H1 (cell line): Measurements from ENCODE around the gene FBN3. TPM values are rescaled to one million over a fixed set of nuclear protein-coding genes. Genes with fewer than 3 reads are reported as not detected.

Source experiments
- CTCF ChIA-PET: fragments of 300-600 bp; sonication (Branson Sonifier 250); formaldehyde crosslinking; loops from one replicate; lab custom pipeline; 2021; ENCODE audit not compliant: partially characterized antibody; lab: Charles Lee
- POLR2A ChIA-PET: fragments of 300-600 bp; sonication (Branson Sonifier 250); formaldehyde crosslinking; loops from one replicate; lab custom pipeline; 2021; ENCODE audit warnings: inconsistent platforms; ENCODE audit not compliant: partially characterized antibody; lab: Charles Lee
- DNase-seq, 2 experiments: peaks; one replicate each; pipeline versions ENCODE4 v3.0.0 to v3.0.0-alpha.2; 2010 to 2022; ENCODE audit warnings: low spot score in 2 of 2, low read depth in 1 of 2, mixed read lengths in 1 of 2
- FAIRE-seq: peaks from 2 replicates; lab custom pipeline; 2011; peaks lifted over from hg19 to GRCh38; lab: Jason Lieb, UNC
- H2AFZ ChIP-seq: 2 replicates; pipeline ENCODE4 v1.8.1; 2012; ENCODE audit warnings: low read length, inconsistent platforms
- H2AK5ac ChIP-seq: 2 replicates; pipeline ENCODE4 v1.6.1; 2013; ENCODE audit warnings: low read depth, low read length
- H2BK120ac ChIP-seq: replicated peaks from 2 replicates; pipeline ENCODE3; 2013; ENCODE audit warnings: low read depth, low read length, inconsistent platforms
- H2BK12ac ChIP-seq: 2 replicates; pipeline ENCODE4 v1.6.1; 2013; ENCODE audit warnings: low read depth, low read length
- H2BK15ac ChIP-seq: 2 replicates; pipeline ENCODE4 v1.6.1; 2013; ENCODE audit warnings: low read length
- H2BK20ac ChIP-seq: 2 replicates; pipeline ENCODE4 v1.6.1; 2013; ENCODE audit warnings: low read length
- H2BK5ac ChIP-seq: 2 replicates; pipeline ENCODE4 v1.6.1; 2013; ENCODE audit warnings: low read depth, low read length
- H3K14ac ChIP-seq: 2 replicates; pipeline ENCODE4 v1.6.1; 2013; ENCODE audit warnings: inconsistent platforms; ENCODE audit not compliant: insufficient read length
- H3K18ac ChIP-seq: 2 replicates; pipeline ENCODE4 v1.6.1; 2013; ENCODE audit warnings: low read length; ENCODE audit errors: extremely low read depth
- H3K23ac ChIP-seq: 2 replicates; pipeline ENCODE4 v1.6.1; 2013; ENCODE audit warnings: inconsistent platforms; ENCODE audit not compliant: insufficient read length
- H3K23me2 ChIP-seq: 2 replicates; pipeline ENCODE4 v1.6.1; 2013; ENCODE audit warnings: low read depth, low read length
- H3K27ac ChIP-seq: 2 replicates; pipeline ENCODE4 v1.6.1; 2011; ENCODE audit warnings: low read depth, low read length, inconsistent platforms
- H3K27me3 ChIP-seq, 4 experiments: replicated peaks in 1 of 4; 1 replicate in 1 of 4; 2 replicates in 3 of 4; pipeline versions ENCODE4 v1.6.1 to v1.8.1; 2011 to 2013; ENCODE audit warnings: low read length in 3 of 4, mild to moderate bottlenecking in 3 of 4, inconsistent platforms in 2 of 4, mixed read lengths in 2 of 4, moderate library complexity in 1 of 4; ENCODE audit not compliant: control insufficient read depth in 3 of 4, insufficient read depth in 3 of 4; ENCODE audit errors: extremely low read depth in 1 of 4
- H3K36me3 ChIP-seq, 4 experiments: 2 replicates each; pipeline versions ENCODE4 v1.6.1 to v1.8.1; 2011 to 2013; ENCODE audit warnings: mild to moderate bottlenecking in 4 of 4, low read length in 3 of 4, moderate library complexity in 2 of 4, control low read depth in 1 of 4, inconsistent platforms in 1 of 4; ENCODE audit not compliant: insufficient read depth in 4 of 4, control insufficient read depth in 2 of 4
- H3K4ac ChIP-seq: replicated peaks from 2 replicates; pipeline ENCODE3; 2013; ENCODE audit warnings: low read length, low read depth, mixed read lengths, inconsistent platforms; ENCODE audit not compliant: insufficient read length
- H3K4me1 ChIP-seq, 4 experiments: replicated peaks in 1 of 4; 1 replicate in 1 of 4; 2 replicates in 3 of 4; pipeline versions ENCODE4 v1.6.1 to v1.8.1; 2011 to 2013; ENCODE audit warnings: low read length in 3 of 4, inconsistent platforms in 2 of 4, mixed read lengths in 1 of 4; ENCODE audit not compliant: insufficient read depth in 4 of 4, control insufficient read depth in 3 of 4
- H3K4me2 ChIP-seq, 2 experiments: 2 replicates each; pipeline versions ENCODE4 v1.6.1 to v1.8.1; 2011 to 2013; ENCODE audit warnings: low read depth in 2 of 2, low read length in 2 of 2, control low read depth in 1 of 2, inconsistent platforms in 1 of 2, mild to moderate bottlenecking in 1 of 2; ENCODE audit not compliant: insufficient read depth in 1 of 2
- H3K4me3 ChIP-seq, 4 experiments: fragments of 200-600, 300-600 bp in 1 of 4; sonication (generic), shearing (Covaris generic), sonication (Bioruptor Twin) in 1 of 4; 2 replicates each; pipeline versions ENCODE4 v1.5.1 to v1.8.1; 2011 to 2016; ENCODE audit warnings: low read length in 4 of 4, low read depth in 3 of 4, control low read depth in 2 of 4, inconsistent platforms in 2 of 4, mild to moderate bottlenecking in 2 of 4, mixed read lengths in 1 of 4, moderate library complexity in 1 of 4; ENCODE audit not compliant: insufficient read depth in 2 of 4; ENCODE audit errors: extremely low read depth in 1 of 4
- H3K56ac ChIP-seq: replicated peaks from 2 replicates; pipeline ENCODE3; 2013; ENCODE audit warnings: low read depth, mild to moderate bottlenecking, mixed read lengths, low read length, inconsistent platforms; ENCODE audit not compliant: insufficient read length
- H3K79me1 ChIP-seq: 2 replicates; pipeline ENCODE4 v1.6.1; 2013; ENCODE audit warnings: low read depth, low read length, control low read depth
- H3K79me2 ChIP-seq, 2 experiments: 2 replicates each; pipeline versions ENCODE4 v1.6.1 to v1.8.1; 2012 to 2013; ENCODE audit warnings: low read length in 2 of 2, mild to moderate bottlenecking in 2 of 2, inconsistent platforms in 1 of 2; ENCODE audit not compliant: insufficient read depth in 2 of 2, control insufficient read depth in 1 of 2
- H3K9ac ChIP-seq, 4 experiments: replicated peaks in 1 of 4; 1 replicate in 1 of 4; 2 replicates in 3 of 4; pipeline versions ENCODE4 v1.6.1 to v1.8.1; 2011 to 2013; ENCODE audit warnings: low read depth in 3 of 4, low read length in 3 of 4, control low read depth in 2 of 4, mild to moderate bottlenecking in 2 of 4, moderate library complexity in 2 of 4, inconsistent platforms in 1 of 4; ENCODE audit errors: extremely low read depth in 1 of 4
- H3K9me3 ChIP-seq, 2 experiments: 2 replicates each; pipeline versions ENCODE4 v1.6.1 to v1.8.1; 2012 to 2013; ENCODE audit warnings: mild to moderate bottlenecking in 2 of 2, moderate library complexity in 2 of 2, control low read depth in 1 of 2, inconsistent platforms in 1 of 2, low read depth in 1 of 2, low read length in 1 of 2, mixed read lengths in 1 of 2; ENCODE audit not compliant: insufficient read depth in 2 of 2
- H4K20me1 ChIP-seq, 2 experiments: replicated peaks in 1 of 2; 2 replicates each; pipeline versions ENCODE3 to v1.8.1; 2011 to 2013; ENCODE audit warnings: inconsistent platforms in 2 of 2, low read length in 2 of 2, mild to moderate bottlenecking in 1 of 2; ENCODE audit not compliant: insufficient read depth in 2 of 2, control insufficient read depth in 1 of 2
- H4K5ac ChIP-seq: 2 replicates; pipeline ENCODE4 v1.6.1; 2013; ENCODE audit warnings: low read length, low read depth, mixed read lengths, inconsistent platforms; ENCODE audit not compliant: insufficient read length
- H4K8ac ChIP-seq: 2 replicates; pipeline ENCODE4 v1.8.0; 2013; ENCODE audit warnings: mild to moderate bottlenecking, moderate library complexity, low read length, inconsistent platforms; ENCODE audit not compliant: insufficient read depth; ENCODE audit errors: extremely low read depth
- H4K91ac ChIP-seq: replicated peaks from 2 replicates; pipeline ENCODE3; 2013; ENCODE audit warnings: low read length, mixed read lengths, inconsistent platforms; ENCODE audit not compliant: insufficient read length
- ATF2 ChIP-seq: IDR thresholded peaks from 2 replicates; pipeline ENCODE4 v1.6.1; 2012; ENCODE audit warnings: low read length, inconsistent platforms
- ATF3 ChIP-seq: IDR thresholded peaks from 2 replicates; pipeline ENCODE4 v1.6.1; 2011; ENCODE audit warnings: low read depth, mild to moderate bottlenecking, low read length; ENCODE audit not compliant: insufficient read depth
- CEBPB ChIP-seq: IDR thresholded peaks from 2 replicates; pipeline ENCODE4 v1.6.1; 2012; ENCODE audit warnings: low read depth, low read length
- PHF8 ChIP-seq: fragments of 200-600 bp; sonication (generic); conservative IDR thresholded peaks from 2 replicates; pipeline ENCODE4 v1.7.1; 2012; ENCODE audit warnings: low read depth, mild to moderate bottlenecking, inconsistent platforms, low read length, moderate library complexity
- RAD21 ChIP-seq, 2 experiments: IDR thresholded peaks in 1 of 2; conservative IDR thresholded peaks in 1 of 2; 2 replicates each; pipeline ENCODE4 v1.6.1; 2011; ENCODE audit warnings: low read depth in 2 of 2, low read length in 2 of 2, improper control_type of control experiment in 1 of 2, inconsistent platforms in 1 of 2, mild to moderate bottlenecking in 1 of 2, moderate library complexity in 1 of 2
- SP1 ChIP-seq: IDR thresholded peaks from 2 replicates; pipeline ENCODE4 v1.6.1; 2011; ENCODE audit warnings: low read depth, low read length
- SP2 ChIP-seq: IDR thresholded peaks from 2 replicates; pipeline ENCODE4 v1.6.1; 2012; ENCODE audit warnings: mild to moderate bottlenecking, low read length, inconsistent platforms
- ZNF274 ChIP-seq: IDR thresholded peaks from 2 replicates; pipeline ENCODE4 v1.7.0; 2012; ENCODE audit warnings: low read length, borderline replicate concordance; ENCODE audit errors: extremely low read depth
- WGBS, 2 experiments: shearing (Covaris generic) in 1 of 2; methylation state at CpG; one replicate each; pipeline versions ENCODE4 v1.1.6 to v1.1.7; 2013 to 2015; ENCODE audit warnings: low lambda C conversion rate in 2 of 2, mixed read lengths in 2 of 2, inconsistent platforms in 1 of 2, low coverage in 1 of 2, missing lambda C conversion rate in 1 of 2; ENCODE audit not compliant: insufficient replicate concordance in 2 of 2, insufficient coverage in 1 of 2, insufficient read length in 1 of 2; ENCODE audit errors: extremely low coverage in 1 of 2, missing lambda C conversion rate in 1 of 2; 5-methylcytosine and 5-hydroxymethylcytosine counted together
- polyA plus RNA-seq, 7 experiments: library from polyadenylated mRNA; depleted of rRNA in 3 of 7; stranded (reverse) in 5 of 7; unstranded in 2 of 7; fragments of >200 nt in 5 of 7; fragments of 200-250 nt in 2 of 7; gene quantifications; 1 replicate in 5 of 7; 2 replicates in 1 of 7; 4 replicates in 1 of 7; pipeline versions ENCODE4 v1.2.1 to v1.2.3, GENCODE V29; 2011 to 2013; ENCODE audit warnings: missing spikeins in 2 of 7, mixed read lengths in 2 of 7
- total RNA-seq: library from RNA; stranded (reverse); fragmentation: NEBNext Ultra II Directional; extraction: Animal tissue kit (Norgen Biotek cat#: 25700); gene quantifications from 2 replicates; pipeline ENCODE4 v1.2.1, GENCODE V29; 2021

FBN3 gene
- total and polyA plus RNA-seq, 2 of the 8 experiments (the other 6 are each of a cell fraction or from before 2014, with no cell fraction given), result 37.1 to 38.7 TPM

- Histone ChIP-seq H3K27ac (no peak overlapping the region), H3K4ac (no peak overlapping the region), H3K56ac (no peak overlapping the region), H2BK20ac (no peak overlapping the region), H3K9ac (peak overlapping the region in 1 of 4 experiments; percentile 57; a peak in 4 of 7 replicates), H4K8ac (no peak overlapping the region), H3K18ac (no peak overlapping the region), H3K4me1 (peaks cover 0 to 24% (median 13%) of the 10 kb centered on the region in 4 experiments; a peak in 6 of 7 replicates), H3K23me2 (no peaks in the 10 kb centered on the region; the same call in 1 of the 2 replicates), H3K14ac (no peak overlapping the region), H3K9me3 (no peaks in the 10 kb centered on the region), H2BK5ac (no peak overlapping the region), H3K79me1 (peaks cover 6% of the 10 kb centered on the region), H3K36me3 (no peaks in the 10 kb centered on the region), H3K4me2 (peak overlapping the region; percentile 48 to 62), H2BK120ac (no peak overlapping the region), H3K23ac (no peak overlapping the region), H2AK5ac (no peak overlapping the region), H3K79me2 (peaks cover 0 to 19% of the 10 kb centered on the region in 2 experiments; a peak in 1 of 4 replicates), H4K20me1 (no peaks in the 10 kb centered on the region), H2BK15ac (no peak overlapping the region), H2BK12ac (no peak overlapping the region), H4K91ac (no peak overlapping the region), H3K27me3 (no peaks in the 10 kb centered on the region), H2AFZ (no peak overlapping the region), H4K5ac (no peak overlapping the region), H3K4me3 (peak overlapping the region; percentile 34 to 78 (median 50); a peak in 6 of 8 replicates)
- ChIA-PET POLR2A (interaction anchor here (0.6 to 2.7 kb wide), 7 partner anchors 11 to 223 kb away, joined by 3 to 13 read pairs (median 4); no protein-coding TSS in a partner anchor), CTCF (interaction anchor here (1.0 kb wide), 1 partner anchor 61 kb away, joined by 3 read pairs; no protein-coding TSS in a partner anchor)
- peak; percentile 36 for FAIRE-seq
- TF ChIP-seq ATF2 (no peak), SP1 (no peak), ATF3 (no peak), CEBPB (no peak), PHF8 (no peak), RAD21 (IDR thresholded peaks at IDR 0.05 in 1 of 2, conservative IDR thresholded peaks at IDR 0.05 in 1 of 2; ENCODE audit: low read depth in 2 of 2, low read length in 2 of 2) (no peak), ZNF274 (no peak), SP2 (no peak)
- DNase-seq, result no peak
- WGBS, 2 experiments, result 79% methylated on average over 6 of the region's 6 CpGs; no CpG with 5 or more reads in 1 of the 2 experiments
Observed at GRCh38 chr19:8150178-8150865, 930 bp upstream of the FBN3 start.
